Measurements from ENCODE around the gene SERGEF. TPM values are rescaled to one million over a fixed set of nuclear protein-coding genes. Genes with fewer than 3 reads are reported as not detected.

Gene SERGEF
- total and polyA plus RNA-seq, 2 of the 13 experiments (the other 11 are each of a cell fraction or from before 2014, with no cell fraction given) = 54.5 to 114 TPM

DNA sequence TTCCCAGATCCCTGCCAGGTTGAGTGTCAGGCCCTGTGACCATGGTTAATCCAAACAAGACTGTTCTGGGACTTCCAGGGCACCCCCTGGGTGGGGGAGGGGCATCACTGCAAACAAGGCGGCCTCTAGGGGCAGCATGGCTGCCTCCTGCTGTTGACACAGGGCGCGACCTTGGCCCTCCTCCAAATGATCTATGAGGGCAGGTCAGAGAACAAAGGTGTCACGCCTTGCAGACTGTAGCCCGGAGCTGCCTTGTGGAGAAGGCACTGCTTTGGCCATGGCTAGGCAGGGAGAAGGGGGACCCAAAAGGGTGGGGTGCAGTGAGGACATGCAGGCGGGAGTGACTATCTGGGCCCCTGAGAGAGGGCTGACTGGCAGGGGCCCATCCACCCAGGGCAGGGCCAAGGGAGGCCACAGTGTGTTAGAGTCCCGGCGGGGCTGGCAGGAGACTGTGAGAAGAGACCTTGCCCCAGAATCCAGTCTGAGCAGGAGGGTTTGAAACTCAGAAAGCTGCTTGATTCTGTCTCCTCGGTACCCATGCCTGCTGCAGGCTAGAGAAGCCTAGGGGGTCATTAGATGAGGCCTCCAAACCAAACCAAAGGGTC lies 242.7 kb downstream of the SERGEF start (continued):
- TF ChIP-seq, protein P1, sequence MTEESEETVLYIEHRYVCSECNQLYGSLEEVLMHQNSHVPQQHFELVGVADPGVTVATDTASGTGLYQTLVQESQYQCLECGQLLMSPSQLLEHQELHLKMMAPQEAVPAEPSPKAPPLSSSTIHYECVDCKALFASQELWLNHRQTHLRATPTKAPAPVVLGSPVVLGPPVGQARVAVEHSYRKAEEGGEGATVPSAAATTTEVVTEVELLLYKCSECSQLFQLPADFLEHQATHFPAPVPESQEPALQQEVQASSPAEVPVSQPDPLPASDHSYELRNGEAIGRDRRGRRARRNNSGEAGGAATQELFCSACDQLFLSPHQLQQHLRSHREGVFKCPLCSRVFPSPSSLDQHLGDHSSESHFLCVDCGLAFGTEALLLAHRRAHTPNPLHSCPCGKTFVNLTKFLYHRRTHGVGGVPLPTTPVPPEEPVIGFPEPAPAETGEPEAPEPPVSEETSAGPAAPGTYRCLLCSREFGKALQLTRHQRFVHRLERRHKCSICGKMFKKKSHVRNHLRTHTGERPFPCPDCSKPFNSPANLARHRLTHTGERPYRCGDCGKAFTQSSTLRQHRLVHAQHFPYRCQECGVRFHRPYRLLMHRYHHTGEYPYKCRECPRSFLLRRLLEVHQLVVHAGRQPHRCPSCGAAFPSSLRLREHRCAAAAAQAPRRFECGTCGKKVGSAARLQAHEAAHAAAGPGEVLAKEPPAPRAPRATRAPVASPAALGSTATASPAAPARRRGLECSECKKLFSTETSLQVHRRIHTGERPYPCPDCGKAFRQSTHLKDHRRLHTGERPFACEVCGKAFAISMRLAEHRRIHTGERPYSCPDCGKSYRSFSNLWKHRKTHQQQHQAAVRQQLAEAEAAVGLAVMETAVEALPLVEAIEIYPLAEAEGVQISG (CRISPR knock-in tag; IDR thresholded peaks at IDR 0.05) = peak; percentile 90
- TF ChIP-seq, protein P2, sequence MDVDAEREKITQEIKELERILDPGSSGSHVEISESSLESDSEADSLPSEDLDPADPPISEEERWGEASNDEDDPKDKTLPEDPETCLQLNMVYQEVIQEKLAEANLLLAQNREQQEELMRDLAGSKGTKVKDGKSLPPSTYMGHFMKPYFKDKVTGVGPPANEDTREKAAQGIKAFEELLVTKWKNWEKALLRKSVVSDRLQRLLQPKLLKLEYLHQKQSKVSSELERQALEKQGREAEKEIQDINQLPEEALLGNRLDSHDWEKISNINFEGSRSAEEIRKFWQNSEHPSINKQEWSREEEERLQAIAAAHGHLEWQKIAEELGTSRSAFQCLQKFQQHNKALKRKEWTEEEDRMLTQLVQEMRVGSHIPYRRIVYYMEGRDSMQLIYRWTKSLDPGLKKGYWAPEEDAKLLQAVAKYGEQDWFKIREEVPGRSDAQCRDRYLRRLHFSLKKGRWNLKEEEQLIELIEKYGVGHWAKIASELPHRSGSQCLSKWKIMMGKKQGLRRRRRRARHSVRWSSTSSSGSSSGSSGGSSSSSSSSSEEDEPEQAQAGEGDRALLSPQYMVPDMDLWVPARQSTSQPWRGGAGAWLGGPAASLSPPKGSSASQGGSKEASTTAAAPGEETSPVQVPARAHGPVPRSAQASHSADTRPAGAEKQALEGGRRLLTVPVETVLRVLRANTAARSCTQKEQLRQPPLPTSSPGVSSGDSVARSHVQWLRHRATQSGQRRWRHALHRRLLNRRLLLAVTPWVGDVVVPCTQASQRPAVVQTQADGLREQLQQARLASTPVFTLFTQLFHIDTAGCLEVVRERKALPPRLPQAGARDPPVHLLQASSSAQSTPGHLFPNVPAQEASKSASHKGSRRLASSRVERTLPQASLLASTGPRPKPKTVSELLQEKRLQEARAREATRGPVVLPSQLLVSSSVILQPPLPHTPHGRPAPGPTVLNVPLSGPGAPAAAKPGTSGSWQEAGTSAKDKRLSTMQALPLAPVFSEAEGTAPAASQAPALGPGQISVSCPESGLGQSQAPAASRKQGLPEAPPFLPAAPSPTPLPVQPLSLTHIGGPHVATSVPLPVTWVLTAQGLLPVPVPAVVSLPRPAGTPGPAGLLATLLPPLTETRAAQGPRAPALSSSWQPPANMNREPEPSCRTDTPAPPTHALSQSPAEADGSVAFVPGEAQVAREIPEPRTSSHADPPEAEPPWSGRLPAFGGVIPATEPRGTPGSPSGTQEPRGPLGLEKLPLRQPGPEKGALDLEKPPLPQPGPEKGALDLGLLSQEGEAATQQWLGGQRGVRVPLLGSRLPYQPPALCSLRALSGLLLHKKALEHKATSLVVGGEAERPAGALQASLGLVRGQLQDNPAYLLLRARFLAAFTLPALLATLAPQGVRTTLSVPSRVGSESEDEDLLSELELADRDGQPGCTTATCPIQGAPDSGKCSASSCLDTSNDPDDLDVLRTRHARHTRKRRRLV (CRISPR knock-in tag; IDR thresholded peaks at IDR 0.05) = peak; percentile 79; the same call in 1 of the 2 replicates
- peak; percentile 88; the same call in 1 of the 2 replicates for TF ChIP-seq ZBTB8A (CRISPR knock-in tag; IDR thresholded peaks at IDR 0.05; ENCODE audit: borderline replicate concordance, low read depth)
- TF ChIP-seq, protein P3, sequence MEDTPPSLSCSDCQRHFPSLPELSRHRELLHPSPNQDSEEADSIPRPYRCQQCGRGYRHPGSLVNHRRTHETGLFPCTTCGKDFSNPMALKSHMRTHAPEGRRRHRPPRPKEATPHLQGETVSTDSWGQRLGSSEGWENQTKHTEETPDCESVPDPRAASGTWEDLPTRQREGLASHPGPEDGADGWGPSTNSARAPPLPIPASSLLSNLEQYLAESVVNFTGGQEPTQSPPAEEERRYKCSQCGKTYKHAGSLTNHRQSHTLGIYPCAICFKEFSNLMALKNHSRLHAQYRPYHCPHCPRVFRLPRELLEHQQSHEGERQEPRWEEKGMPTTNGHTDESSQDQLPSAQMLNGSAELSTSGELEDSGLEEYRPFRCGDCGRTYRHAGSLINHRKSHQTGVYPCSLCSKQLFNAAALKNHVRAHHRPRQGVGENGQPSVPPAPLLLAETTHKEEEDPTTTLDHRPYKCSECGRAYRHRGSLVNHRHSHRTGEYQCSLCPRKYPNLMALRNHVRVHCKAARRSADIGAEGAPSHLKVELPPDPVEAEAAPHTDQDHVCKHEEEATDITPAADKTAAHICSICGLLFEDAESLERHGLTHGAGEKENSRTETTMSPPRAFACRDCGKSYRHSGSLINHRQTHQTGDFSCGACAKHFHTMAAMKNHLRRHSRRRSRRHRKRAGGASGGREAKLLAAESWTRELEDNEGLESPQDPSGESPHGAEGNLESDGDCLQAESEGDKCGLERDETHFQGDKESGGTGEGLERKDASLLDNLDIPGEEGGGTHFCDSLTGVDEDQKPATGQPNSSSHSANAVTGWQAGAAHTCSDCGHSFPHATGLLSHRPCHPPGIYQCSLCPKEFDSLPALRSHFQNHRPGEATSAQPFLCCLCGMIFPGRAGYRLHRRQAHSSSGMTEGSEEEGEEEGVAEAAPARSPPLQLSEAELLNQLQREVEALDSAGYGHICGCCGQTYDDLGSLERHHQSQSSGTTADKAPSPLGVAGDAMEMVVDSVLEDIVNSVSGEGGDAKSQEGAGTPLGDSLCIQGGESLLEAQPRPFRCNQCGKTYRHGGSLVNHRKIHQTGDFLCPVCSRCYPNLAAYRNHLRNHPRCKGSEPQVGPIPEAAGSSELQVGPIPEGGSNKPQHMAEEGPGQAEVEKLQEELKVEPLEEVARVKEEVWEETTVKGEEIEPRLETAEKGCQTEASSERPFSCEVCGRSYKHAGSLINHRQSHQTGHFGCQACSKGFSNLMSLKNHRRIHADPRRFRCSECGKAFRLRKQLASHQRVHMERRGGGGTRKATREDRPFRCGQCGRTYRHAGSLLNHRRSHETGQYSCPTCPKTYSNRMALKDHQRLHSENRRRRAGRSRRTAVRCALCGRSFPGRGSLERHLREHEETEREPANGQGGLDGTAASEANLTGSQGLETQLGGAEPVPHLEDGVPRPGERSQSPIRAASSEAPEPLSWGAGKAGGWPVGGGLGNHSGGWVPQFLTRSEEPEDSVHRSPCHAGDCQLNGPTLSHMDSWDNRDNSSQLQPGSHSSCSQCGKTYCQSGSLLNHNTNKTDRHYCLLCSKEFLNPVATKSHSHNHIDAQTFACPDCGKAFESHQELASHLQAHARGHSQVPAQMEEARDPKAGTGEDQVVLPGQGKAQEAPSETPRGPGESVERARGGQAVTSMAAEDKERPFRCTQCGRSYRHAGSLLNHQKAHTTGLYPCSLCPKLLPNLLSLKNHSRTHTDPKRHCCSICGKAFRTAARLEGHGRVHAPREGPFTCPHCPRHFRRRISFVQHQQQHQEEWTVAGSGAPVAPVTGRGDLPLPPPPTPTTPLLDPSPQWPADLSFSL (CRISPR knock-in tag; IDR thresholded peaks at IDR 0.05) = 0 out of 2 replicates have a peak, but pooled peaks have one; percentile 23
- TF ChIP-seq KLF16 (CRISPR knock-in tag; IDR thresholded peaks at IDR 0.05) = peak in 1 of 2 experiments; percentile 93; a peak in 2 of 4 replicates
- 0 out of 2 replicates have a peak, but pooled peaks have one; percentile 25 for TF ChIP-seq GATA4 (IDR thresholded peaks at IDR 0.05; ENCODE audit: borderline replicate concordance, low read depth)
- 0 out of 2 replicates have a peak, but pooled peaks have one; percentile 37 for TF ChIP-seq CC2D1A (CRISPR knock-in tag; IDR thresholded peaks at IDR 0.05)
- TF ChIP-seq, protein P4, sequence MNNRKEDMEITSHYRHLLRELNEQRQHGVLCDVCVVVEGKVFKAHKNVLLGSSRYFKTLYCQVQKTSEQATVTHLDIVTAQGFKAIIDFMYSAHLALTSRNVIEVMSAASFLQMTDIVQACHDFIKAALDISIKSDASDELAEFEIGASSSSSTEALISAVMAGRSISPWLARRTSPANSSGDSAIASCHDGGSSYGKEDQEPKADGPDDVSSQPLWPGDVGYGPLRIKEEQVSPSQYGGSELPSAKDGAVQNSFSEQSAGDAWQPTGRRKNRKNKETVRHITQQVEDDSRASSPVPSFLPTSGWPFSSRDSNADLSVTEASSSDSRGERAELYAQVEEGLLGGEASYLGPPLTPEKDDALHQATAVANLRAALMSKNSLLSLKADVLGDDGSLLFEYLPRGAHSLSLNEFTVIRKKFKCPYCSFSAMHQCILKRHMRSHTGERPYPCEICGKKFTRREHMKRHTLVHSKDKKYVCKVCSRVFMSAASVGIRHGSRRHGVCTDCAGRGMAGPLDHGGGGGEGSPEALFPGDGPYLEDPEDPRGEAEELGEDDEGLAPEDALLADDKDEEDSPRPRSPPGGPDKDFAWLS (CRISPR knock-in tag; IDR thresholded peaks at IDR 0.05; ENCODE audit: borderline replicate concordance) = peak; percentile 88; the same call in 1 of the 2 replicates
- TF ChIP-seq NFRKB (IDR thresholded peaks at IDR 0.05) = no peak
- TF ChIP-seq, protein P5, sequence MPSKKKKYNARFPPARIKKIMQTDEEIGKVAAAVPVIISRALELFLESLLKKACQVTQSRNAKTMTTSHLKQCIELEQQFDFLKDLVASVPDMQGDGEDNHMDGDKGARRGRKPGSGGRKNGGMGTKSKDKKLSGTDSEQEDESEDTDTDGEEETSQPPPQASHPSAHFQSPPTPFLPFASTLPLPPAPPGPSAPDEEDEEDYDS (CRISPR knock-in tag; IDR thresholded peaks at IDR 0.05) = peak; percentile 45; the same call in 1 of the 2 replicates
- TF ChIP-seq ZNF3 (CRISPR knock-in tag; IDR thresholded peaks at IDR 0.05) = peak; percentile 55; the same call in 1 of the 2 replicates
